K562 (cell line): Measurements from ENCODE around the gene FGF11. TPM values are rescaled to one million over a fixed set of nuclear protein-coding genes. Genes with fewer than 3 reads are reported as not detected.

ENCODE experiments used
- ATAC-seq: fragments of 200-7000 bp; cut with Tn5 transposase; 3 replicates; pipeline ENCODE4 v1.9.1; 2020; ENCODE audit warnings: moderate library complexity
- BruUV-seq: library from RNA; stranded (reverse); fragments of 400-500 nt; replicated peaks from 2 replicates; lab custom pipeline; 2021; lab: Mats Ljungman, UMichigan
- CTCF ChIA-PET: fragments of 300-600 bp; formaldehyde crosslinking; extraction: SDS; loops from one replicate; lab custom pipeline; 2021; ENCODE audit warnings: low intra/inter-chr PET ratio; lab: Yijun Ruan, JAX
- POLR2A ChIA-PET: fragments of 300-600, 350-650 bp; sonication (Branson Sonifier 250); formaldehyde crosslinking; extraction: SDS; loops from one replicate; lab custom pipeline; 2021; ENCODE audit warnings: antibody characterized with exemption, inconsistent platforms; lab: Yijun Ruan, JAX
- DNase-seq, 4 experiments: peaks; one replicate each; pipeline versions ENCODE4 v3.0.0 to v3.0.0-alpha.2; 2011 to 2018; ENCODE audit warnings: low spot score in 3 of 4, mixed read lengths in 3 of 4; ENCODE audit errors: extremely low read depth in 1 of 4
- FAIRE-seq: peaks from 2 replicates; lab custom pipeline; 2011; peaks lifted over from hg19 to GRCh38; lab: Jason Lieb, UNC
- H2AFZ ChIP-seq: 2 replicates; pipeline ENCODE4 v1.6.0; 2011; ENCODE audit warnings: low read depth, low read length, control low read depth, inconsistent platforms
- H3K27ac ChIP-seq: fragments of 200-600 bp; 3 replicates; pipeline ENCODE4 v1.8.0; 2011; ENCODE audit warnings: low read depth, mild to moderate bottlenecking, control low read depth, inconsistent platforms, low read length, moderate library complexity, mixed read lengths; ENCODE audit errors: extremely low read depth
- H3K27me3 ChIP-seq, 2 experiments: fragments of 300-600 bp in 1 of 2; 2 replicates in 1 of 2; 3 replicates in 1 of 2; pipeline versions ENCODE4 v1.6.0 to v1.8.0; 2011; ENCODE audit warnings: inconsistent platforms in 2 of 2, low read length in 2 of 2, mild to moderate bottlenecking in 1 of 2, mixed read lengths in 1 of 2, moderate library complexity in 1 of 2; ENCODE audit not compliant: control insufficient read depth in 2 of 2, insufficient read depth in 2 of 2
- H3K36me3 ChIP-seq: fragments of 300-600 bp; 3 replicates; pipeline ENCODE4 v1.8.0; 2011; ENCODE audit warnings: mild to moderate bottlenecking, low read length, inconsistent platforms; ENCODE audit not compliant: control insufficient read depth, insufficient read depth
- H3K4me1 ChIP-seq, 2 experiments: fragments of 200-600 bp in 1 of 2; replicated peaks in 1 of 2; 2 replicates in 1 of 2; 3 replicates in 1 of 2; pipeline versions ENCODE4 v1.5.1 to v1.8.0; 2011; ENCODE audit warnings: inconsistent platforms in 2 of 2, low read length in 2 of 2, mild to moderate bottlenecking in 1 of 2, mixed read lengths in 1 of 2, moderate library complexity in 1 of 2; ENCODE audit not compliant: control insufficient read depth in 2 of 2, insufficient read depth in 2 of 2
- H3K4me2 ChIP-seq: 2 replicates; pipeline ENCODE4 v1.6.1; 2011; ENCODE audit warnings: low read length, control low read depth, inconsistent platforms, mixed read lengths; ENCODE audit not compliant: insufficient read depth
- H3K4me3 ChIP-seq: fragments of 200-600 bp; sonication (generic), shearing (Covaris generic); 2 replicates; pipeline ENCODE4 v1.5.1; 2016; ENCODE audit warnings: control low read depth, inconsistent platforms
- H3K79me2 ChIP-seq: fragments of 200-600 bp; 3 replicates; pipeline ENCODE4 v1.8.0; 2011; ENCODE audit warnings: low read length, inconsistent platforms; ENCODE audit not compliant: control insufficient read depth, insufficient read depth
- H3K9ac ChIP-seq, 2 experiments: 2 replicates each; pipeline versions ENCODE4 v1.6.0 to v1.6.1; 2011; ENCODE audit warnings: low read depth in 2 of 2, low read length in 2 of 2, control low read depth in 1 of 2, inconsistent platforms in 1 of 2, mild to moderate bottlenecking in 1 of 2, mixed read lengths in 1 of 2; ENCODE audit not compliant: insufficient read depth in 1 of 2
- H3K9me1 ChIP-seq: one replicate; pipeline ENCODE4 v1.6.0; 2011; ENCODE audit warnings: inconsistent platforms, mild to moderate bottlenecking, low read length, moderate library complexity; ENCODE audit not compliant: control insufficient read depth, insufficient read depth
- H3K9me3 ChIP-seq: replicated peaks from 2 replicates; pipeline ENCODE4 v1.5.1; 2011; ENCODE audit warnings: low read depth, low read length, inconsistent platforms; ENCODE audit not compliant: control insufficient read depth, insufficient read depth
- H4K20me1 ChIP-seq: replicated peaks from 2 replicates; pipeline ENCODE4 v1.6.1; 2011; ENCODE audit warnings: low read length, inconsistent platforms, mixed read lengths; ENCODE audit not compliant: control insufficient read depth, insufficient read depth
- C11orf30 ChIP-seq: fragments of 450-650 bp; IDR thresholded peaks from 2 replicates; pipeline ENCODE4 v1.6.1; 2016; ENCODE audit warnings: low read depth, mild to moderate bottlenecking
- CBX2 ChIP-seq: fragments of 200-600 bp; sonication (generic); IDR thresholded peaks from one replicate; pipeline ENCODE4 v1.6.1; 2012; ENCODE audit warnings: mild to moderate bottlenecking, low read length, inconsistent platforms; ENCODE audit not compliant: insufficient read depth, poor library complexity, severe bottlenecking
- CBX5 ChIP-seq: IDR thresholded peaks from 2 replicates; pipeline ENCODE4 v1.6.1; 2014; ENCODE audit warnings: low read depth, borderline replicate concordance
- MAFG ChIP-seq: fragments of 450-650 bp; conservative IDR thresholded peaks from 2 replicates; pipeline ENCODE4 v1.6.1; 2016; ENCODE audit warnings: missing genetic modification characterization, missing compliant biosample characterization
- MTA3 ChIP-seq: fragments of 450-650 bp; formaldehyde crosslinking; IDR thresholded peaks from 2 replicates; pipeline ENCODE4 v1.6.1; 2017; ENCODE audit warnings: mild to moderate bottlenecking, borderline replicate concordance
- ZNF12 ChIP-seq: sonication (generic); formaldehyde crosslinking; IDR thresholded peaks from 2 replicates; pipeline ENCODE4 v1.4.0; 2020; ENCODE audit warnings: mild to moderate bottlenecking, missing genetic modification reagents
- ZNF644 ChIP-seq: fragments of 200-800 bp; sonication (Bioruptor generic); IDR thresholded peaks from 2 replicates; pipeline ENCODE4 v1.6.1; 2016; ENCODE audit warnings: low read depth, missing genetic modification characterization, missing compliant biosample characterization
- WGBS: fragments of 100-300 bp; shearing (Covaris generic); methylation state at CpG from one replicate; pipeline ENCODE4 v1.1.6; 2016; ENCODE audit warnings: low coverage, mixed read lengths; ENCODE audit not compliant: insufficient coverage; ENCODE audit errors: missing lambda C conversion rate; 5-methylcytosine and 5-hydroxymethylcytosine counted together
- in situ Hi-C: fragments of 300-500 bp; cut with MboI; formaldehyde crosslinking; loops from 4 replicates; pipeline ENCODE4 v1.15.0; 2018; ENCODE audit warnings: inconsistent platforms, mixed read lengths
- intact Hi-C: fragments of 100-400 bp; cut with micrococcal nuclease; formaldehyde crosslinking; loops from 2 replicates; pipeline ENCODE4 v1.14.2; 2022
- polyA plus RNA-seq, 8 experiments: library from polyadenylated mRNA; depleted of rRNA in 4 of 8; stranded (reverse) in 5 of 8; unstranded in 3 of 8; fragments of >200 nt; fragmentation: Nextera tagmentation in 2 of 8; fragmentation: Illumina TruSeq in 1 of 8; extraction: Ambion mirVana in 2 of 8; extraction: Trizol in 1 of 8; gene quantifications; 2 replicates each; pipeline versions ENCODE4 v1.2.1 to v1.2.3, GENCODE V29; 2011 to 2014; ENCODE audit warnings: inconsistent platforms in 1 of 8, missing spikeins in 1 of 8
- total RNA-seq, 7 experiments: library from RNA; depleted of rRNA in 6 of 7; stranded (reverse); fragments of >200 nt in 6 of 7; fragmentation: Illumina TruSeq in 2 of 7; extraction: Trizol in 2 of 7; gene quantifications; 2 replicates each; pipeline versions ENCODE4 v1.2.1 to v1.2.3, GENCODE V29; 2011 to 2021; ENCODE audit warnings: low replicate concordance in 1 of 7
- TF ChIP-seq, protein P1 (sequence below), 2 experiments: fragments of 450-650 bp; formaldehyde crosslinking in 1 of 2; IDR thresholded peaks; 2 replicates each; pipeline versions ENCODE4 v1.4.0 to v1.6.1; 2014 to 2020; ENCODE audit warnings: mild to moderate bottlenecking in 2 of 2, borderline replicate concordance in 1 of 2, low read depth in 1 of 2
- TF ChIP-seq, protein P2 (sequence below): fragments of 250-450 bp; sonication (Bioruptor Pico); IDR thresholded peaks from 2 replicates; pipeline ENCODE4 v1.5.0; 2021; ENCODE audit warnings: mild to moderate bottlenecking, borderline replicate concordance

The FGF11 gene
- total and polyA plus RNA-seq, 9 of the 15 experiments (the other 6 are each of a cell fraction or from before 2014, with no cell fraction given): 1.2 to 7.5 (median 3.0) TPM

DNA sequence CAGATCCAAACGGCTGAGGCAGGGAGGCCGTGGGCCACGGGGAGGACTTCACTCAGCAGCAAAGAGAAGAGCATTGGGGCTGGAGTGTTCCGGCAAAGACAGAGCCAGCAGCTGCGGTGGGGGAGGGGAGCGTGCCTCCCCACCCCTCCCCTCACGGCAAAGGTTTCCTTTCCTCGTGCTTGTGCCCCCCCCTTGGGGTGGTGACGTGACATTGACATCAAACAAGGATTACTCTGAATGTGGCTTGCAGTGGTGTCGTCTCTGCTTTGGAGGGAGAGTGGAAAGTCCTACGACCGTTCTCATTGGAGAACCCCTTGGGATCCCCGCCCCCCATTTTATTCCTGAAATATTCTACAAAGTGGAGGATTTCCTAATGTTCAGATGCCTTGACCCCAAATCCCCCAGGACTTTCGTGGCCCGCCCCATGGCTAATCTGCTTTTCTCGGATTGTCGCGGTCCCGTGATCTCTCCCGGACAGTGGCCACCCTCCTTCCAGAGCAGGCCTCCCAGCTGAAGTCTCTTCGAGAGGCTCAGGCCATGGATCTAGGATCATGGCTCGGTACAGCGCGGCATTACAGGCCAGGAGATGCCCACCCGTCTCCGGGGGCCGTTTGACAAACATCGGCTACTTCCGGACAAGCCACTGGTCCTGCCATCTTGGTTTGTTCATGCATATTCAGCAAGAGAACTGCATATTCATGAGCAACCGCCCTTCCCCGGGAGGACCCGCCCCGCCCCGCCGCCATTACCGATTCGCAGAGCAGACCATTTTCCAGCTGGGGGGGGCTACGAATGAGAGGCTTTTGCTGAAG is 44.1 kb downstream of the FGF11 start:
- Histone ChIP-seq H3K27me3 (no peaks in the 10 kb centered on the region), H2AFZ (peak overlapping the region; percentile 99), H3K36me3 (peaks cover 16% of the 10 kb centered on the region; the same call in 2 of the 3 replicates), H4K20me1 (no peaks in the 10 kb centered on the region), H3K4me3 (peak overlapping the region; percentile 63), H3K27ac (peak overlapping the region; percentile 100), H3K9ac (peak overlapping the region; percentile 96 to 99), H3K4me1 (peaks cover 16 to 44% of the 10 kb centered on the region in 2 experiments; a peak in 4 of 5 replicates), H3K4me2 (peak overlapping the region; percentile 97), H3K79me2 (peaks cover 56% of the 10 kb centered on the region), H3K9me1 (no peaks in the 10 kb centered on the region), H3K9me3 (no peaks in the 10 kb centered on the region)
- FAIRE-seq: peak; percentile 96
- peak; percentile 68 for ATAC-seq
- BruUV-seq: TSS peak; percentile 79
- CTCF ChIA-PET: interaction anchor here (0.7 kb wide), 1 partner anchor 128 kb away, joined by 5 read pairs; no protein-coding TSS in a partner anchor
- POLR2A ChIA-PET: interaction anchor here (0.6 to 4.0 kb wide), 21 partner anchors 7 to 203 kb away, joined by 3 to 25 read pairs (median 4); partner anchors contain the start of genes CD68, TMEM102 and TMEM256
- DNase-seq: peak; percentile 58 to 94 (median 74)
- intact Hi-C loops (loop anchor here (2.0 to 5.0 kb wide), 4 partner anchors 46 to 131 kb away; partner anchors contain the start of genes FGF11, KCTD11, SENP3 and TMEM102), in situ Hi-C loops (no loop called here)
- 1% methylated on average over 24 of the region's 38 CpGs for WGBS
- TF ChIP-seq MAFG (tag) (no peak), MTA3 (0 out of 2 replicates have a peak, but pooled peaks have one; percentile 37), ZNF644 (tag) (no peak), ZNF12 (CRISPR knock-in tag) (0 out of 2 replicates have a peak, but pooled peaks have one; percentile 14), CBX5 (no peak), C11orf30 (peak; percentile 15), CBX2 (no peak)
- TF ChIP-seq, protein P1, sequence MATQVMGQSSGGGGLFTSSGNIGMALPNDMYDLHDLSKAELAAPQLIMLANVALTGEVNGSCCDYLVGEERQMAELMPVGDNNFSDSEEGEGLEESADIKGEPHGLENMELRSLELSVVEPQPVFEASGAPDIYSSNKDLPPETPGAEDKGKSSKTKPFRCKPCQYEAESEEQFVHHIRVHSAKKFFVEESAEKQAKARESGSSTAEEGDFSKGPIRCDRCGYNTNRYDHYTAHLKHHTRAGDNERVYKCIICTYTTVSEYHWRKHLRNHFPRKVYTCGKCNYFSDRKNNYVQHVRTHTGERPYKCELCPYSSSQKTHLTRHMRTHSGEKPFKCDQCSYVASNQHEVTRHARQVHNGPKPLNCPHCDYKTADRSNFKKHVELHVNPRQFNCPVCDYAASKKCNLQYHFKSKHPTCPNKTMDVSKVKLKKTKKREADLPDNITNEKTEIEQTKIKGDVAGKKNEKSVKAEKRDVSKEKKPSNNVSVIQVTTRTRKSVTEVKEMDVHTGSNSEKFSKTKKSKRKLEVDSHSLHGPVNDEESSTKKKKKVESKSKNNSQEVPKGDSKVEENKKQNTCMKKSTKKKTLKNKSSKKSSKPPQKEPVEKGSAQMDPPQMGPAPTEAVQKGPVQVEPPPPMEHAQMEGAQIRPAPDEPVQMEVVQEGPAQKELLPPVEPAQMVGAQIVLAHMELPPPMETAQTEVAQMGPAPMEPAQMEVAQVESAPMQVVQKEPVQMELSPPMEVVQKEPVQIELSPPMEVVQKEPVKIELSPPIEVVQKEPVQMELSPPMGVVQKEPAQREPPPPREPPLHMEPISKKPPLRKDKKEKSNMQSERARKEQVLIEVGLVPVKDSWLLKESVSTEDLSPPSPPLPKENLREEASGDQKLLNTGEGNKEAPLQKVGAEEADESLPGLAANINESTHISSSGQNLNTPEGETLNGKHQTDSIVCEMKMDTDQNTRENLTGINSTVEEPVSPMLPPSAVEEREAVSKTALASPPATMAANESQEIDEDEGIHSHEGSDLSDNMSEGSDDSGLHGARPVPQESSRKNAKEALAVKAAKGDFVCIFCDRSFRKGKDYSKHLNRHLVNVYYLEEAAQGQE (IDR thresholded peaks at IDR 0.05; ENCODE audit: borderline replicate concordance): peak; percentile 67
- TF ChIP-seq, protein P1 (CRISPR knock-in tag; IDR thresholded peaks at IDR 0.05; ENCODE audit: low read depth): 0 out of 2 replicates have a peak, but pooled peaks have one; percentile 15
- TF ChIP-seq, protein P2, sequence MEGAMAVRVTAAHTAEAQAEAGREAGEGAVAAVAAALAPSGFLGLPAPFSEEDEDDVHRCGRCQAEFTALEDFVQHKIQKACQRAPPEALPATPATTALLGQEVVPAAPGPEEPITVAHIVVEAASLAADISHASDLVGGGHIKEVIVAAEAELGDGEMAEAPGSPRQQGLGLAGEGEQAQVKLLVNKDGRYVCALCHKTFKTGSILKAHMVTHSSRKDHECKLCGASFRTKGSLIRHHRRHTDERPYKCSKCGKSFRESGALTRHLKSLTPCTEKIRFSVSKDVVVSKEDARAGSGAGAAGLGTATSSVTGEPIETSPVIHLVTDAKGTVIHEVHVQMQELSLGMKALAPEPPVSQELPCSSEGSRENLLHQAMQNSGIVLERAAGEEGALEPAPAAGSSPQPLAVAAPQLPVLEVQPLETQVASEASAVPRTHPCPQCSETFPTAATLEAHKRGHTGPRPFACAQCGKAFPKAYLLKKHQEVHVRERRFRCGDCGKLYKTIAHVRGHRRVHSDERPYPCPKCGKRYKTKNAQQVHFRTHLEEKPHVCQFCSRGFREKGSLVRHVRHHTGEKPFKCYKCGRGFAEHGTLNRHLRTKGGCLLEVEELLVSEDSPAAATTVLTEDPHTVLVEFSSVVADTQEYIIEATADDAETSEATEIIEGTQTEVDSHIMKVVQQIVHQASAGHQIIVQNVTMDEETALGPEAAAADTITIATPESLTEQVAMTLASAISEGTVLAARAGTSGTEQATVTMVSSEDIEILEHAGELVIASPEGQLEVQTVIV (CRISPR knock-in tag): no peak
